Natural killer cell (primary cell): ENCODE results near the gene LLPH. TPM values are rescaled to one million over a fixed set of nuclear protein-coding genes. Genes with fewer than 3 reads are reported as not detected.

Experiments
- ATAC-seq, 3 donors: fragments of 150-1000 bp in 2 of 3; fragments of 200-7000 bp in 1 of 3; cut with Tn5 transposase; 1 replicate in 1 of 3; 2 replicates in 2 of 3; pipeline ENCODE4 v1.10.0; 2021; ENCODE audit warnings: mild to moderate bottlenecking in 2 of 3, moderate library complexity in 2 of 3
- DNase-seq, 2 donors: peaks; one replicate each; pipeline versions ENCODE4 v3.0.0 to v3.0.0-alpha.2; 2013 to 2021; ENCODE audit warnings: mixed read lengths in 1 of 2
- H3K27ac ChIP-seq: one replicate; pipeline ENCODE4 v1.5.1; 2013; ENCODE audit warnings: mild to moderate bottlenecking, low read length
- H3K27me3 ChIP-seq: one replicate; pipeline ENCODE4 v1.6.1; 2013; ENCODE audit warnings: low read length; ENCODE audit not compliant: control insufficient read depth, insufficient read depth
- H3K36me3 ChIP-seq: one replicate; pipeline ENCODE4 v1.6.1; 2013; ENCODE audit warnings: low read length; ENCODE audit not compliant: control insufficient read depth, insufficient read depth
- H3K4me1 ChIP-seq: one replicate; pipeline ENCODE4 v1.6.1; 2013; ENCODE audit warnings: low read length; ENCODE audit not compliant: control insufficient read depth, insufficient read depth
- H3K4me3 ChIP-seq: one replicate; pipeline ENCODE4 v1.5.1; 2013; ENCODE audit warnings: low read length
- H3K9me3 ChIP-seq: one replicate; pipeline ENCODE4 v1.6.1; 2013; ENCODE audit warnings: low read length; ENCODE audit not compliant: control insufficient read depth, insufficient read depth
- H3K27ac Mint-ChIP-seq, 2 donors: one replicate each; pipeline ENCODE4 v1.8.0; 2022; ENCODE audit warnings: mild to moderate bottlenecking in 2 of 2, mixed read lengths in 2 of 2, moderate library complexity in 1 of 2
- H3K27me3 Mint-ChIP-seq, 2 donors: one replicate each; pipeline ENCODE4 v1.8.0; 2022; ENCODE audit warnings: low read depth in 2 of 2, mixed read lengths in 2 of 2
- H3K36me3 Mint-ChIP-seq: one replicate; pipeline ENCODE4 v1.8.0; 2022; ENCODE audit warnings: mixed read lengths
- H3K4me1 Mint-ChIP-seq, 2 donors: one replicate each; pipeline ENCODE4 v1.8.0; 2022; ENCODE audit warnings: mixed read lengths in 2 of 2
- H3K4me3 Mint-ChIP-seq: one replicate; pipeline ENCODE4 v1.8.0; 2022; ENCODE audit warnings: mild to moderate bottlenecking, moderate library complexity, mixed read lengths
- H3K9me3 Mint-ChIP-seq, 2 donors: one replicate each; pipeline ENCODE4 v1.8.0; 2022; ENCODE audit warnings: mixed read lengths in 2 of 2
- CTCF ChIP-seq: fragments of 200-600 bp; IDR thresholded peaks from one replicate; pipeline ENCODE4 v1.8.0; 2022; ENCODE audit warnings: antibody characterized with exemption
- WGBS: methylation state at CpG from one replicate; pipeline ENCODE4 v1.1.7; 2013; ENCODE audit warnings: missing lambda C conversion rate; ENCODE audit not compliant: insufficient coverage; 5-methylcytosine and 5-hydroxymethylcytosine counted together
- intact Hi-C: fragments of 100-400 bp; cut with micrococcal nuclease; formaldehyde crosslinking; loops from one replicate; pipeline ENCODE4 v1.14.2; 2022
- total RNA-seq, 4 donors: library from RNA; stranded (reverse); fragments of 120-200 nt in 1 of 4; gene quantifications; one replicate each; pipeline versions ENCODE4 v1.2.3 to v1.2.4, GENCODE V29; 2013 to 2022

LLPH gene
- total RNA-seq, 3 donors from 2014 or later (not counting 1 experiment from before 2014, with no cell fraction given), result 24.9 to 27.3 (median 25.5) TPM

GRCh38 chr12:66082744-66083143 lies 47.8 kb downstream of the LLPH start:
- no peak overlapping the region for H3K4me3 Mint-ChIP-seq
- Histone ChIP-seq H3K4me3 (no peak overlapping the region), H3K27me3 (no peaks in the 10 kb centered on the region), H3K4me1 (no peaks in the 10 kb centered on the region), H3K9me3 (no peaks in the 10 kb centered on the region), H3K36me3 (no peaks in the 10 kb centered on the region), H3K27ac (no peak overlapping the region)
- H3K27ac Mint-ChIP-seq, result no peak overlapping the region
- no peak for DNase-seq
- intact Hi-C loops, result no loop called here
- H3K4me1 Mint-ChIP-seq, result no peaks in the 10 kb centered on the region
- no peaks in the 10 kb centered on the region for H3K36me3 Mint-ChIP-seq
- no peak for TF ChIP-seq CTCF
- peaks cover 14 to 35% of the 10 kb centered on the region in 2 donors for H3K27me3 Mint-ChIP-seq
- ATAC-seq, result no peak
- H3K9me3 Mint-ChIP-seq, result no peaks in the 10 kb centered on the region
- no CpG with 5 or more reads among the region's 1 CpG for WGBS

GRCh38 chr12:66080791-66081190 lies 49.8 kb downstream of the LLPH start:
- H3K36me3 Mint-ChIP-seq, result no peaks in the 10 kb centered on the region
- H3K4me3 Mint-ChIP-seq, result no peak overlapping the region
- Histone ChIP-seq H3K27ac (no peak overlapping the region), H3K27me3 (no peaks in the 10 kb centered on the region), H3K9me3 (no peaks in the 10 kb centered on the region), H3K4me3 (no peak overlapping the region), H3K4me1 (no peaks in the 10 kb centered on the region), H3K36me3 (no peaks in the 10 kb centered on the region)
- DNase-seq, result no peak
- TF ChIP-seq CTCF, result no peak
- ATAC-seq, result no peak
- H3K27ac Mint-ChIP-seq, result no peak overlapping the region
- peaks cover 8 to 37% of the 10 kb centered on the region in 2 donors for H3K27me3 Mint-ChIP-seq
- intact Hi-C loops, result no loop called here
- H3K4me1 Mint-ChIP-seq, result no peaks in the 10 kb centered on the region
- no peaks in the 10 kb centered on the region for H3K9me3 Mint-ChIP-seq
- 87% methylated on average over 3 of the region's 4 CpGs for WGBS

- no peaks in the 10 kb centered on the region for H3K27me3 ChIP-seq
- no peak overlapping the region for H3K4me3 Mint-ChIP-seq
Observed at GRCh38 chr12:66077542-66077941, 53.0 kb downstream of the LLPH start.

More at GRCh38 chr12:66077542-66077941, 53.0 kb downstream of the LLPH start:
- no peaks in the 10 kb centered on the region for H3K9me3 ChIP-seq
- no peaks in the 10 kb centered on the region for H3K9me3 Mint-ChIP-seq
- H3K27ac Mint-ChIP-seq, result no peak overlapping the region
- no peak overlapping the region for H3K4me3 ChIP-seq
- no peak for ATAC-seq
- H3K27ac ChIP-seq, result no peak overlapping the region
- H3K4me1 ChIP-seq, result no peaks in the 10 kb centered on the region
- H3K36me3 ChIP-seq, result no peaks in the 10 kb centered on the region
- H3K36me3 Mint-ChIP-seq, result no peaks in the 10 kb centered on the region
- TF ChIP-seq CTCF, result no peak
- peaks cover 11 to 42% of the 10 kb centered on the region in 2 donors for H3K27me3 Mint-ChIP-seq
- no peaks in the 10 kb centered on the region for H3K4me1 Mint-ChIP-seq
- DNase-seq, result no peak
- WGBS, result 85% methylated on average over 1 of the region's 1 CpG
- intact Hi-C loops, result no loop called here
